ENCODE measurements around the gene CNTROB.

- no peak for TF ChIP-seq RAD21 (IDR thresholded peaks at IDR 0.05; ENCODE audit: low read length)
- TF ChIP-seq SMC3 (IDR thresholded peaks at IDR 0.05; ENCODE audit: low read depth, low read length), result no peak
- TF ChIP-seq CTCF (conservative IDR thresholded peaks at IDR 0.05; ENCODE audit: low read depth, low read length), result no peak
- TF ChIP-seq POLR2A (IDR thresholded peaks at IDR 0.05; ENCODE audit: low read depth, low read length), result no peak
- no peak for TF ChIP-seq RFX5 (IDR thresholded peaks at IDR 0.05; ENCODE audit: low read depth, low read length)
- TF ChIP-seq RCOR1 (IDR thresholded peaks at IDR 0.05; ENCODE audit: insufficient replicate concordance, low read length), result no peak
- TF ChIP-seq ELK1 (IDR thresholded peaks at IDR 0.05; ENCODE audit: borderline replicate concordance, low read depth, low read length), result no peak
- TF ChIP-seq USF2 (IDR thresholded peaks at IDR 0.05; ENCODE audit: low read depth, low read length), result no peak
- TF ChIP-seq CEBPB (IDR thresholded peaks at IDR 0.05; ENCODE audit: low read depth, low read length), result no peak
- no peak for TF ChIP-seq MAZ (IDR thresholded peaks at IDR 0.05; ENCODE audit: borderline replicate concordance, low read depth, low read length)
Measured at GRCh38 chr17:7967751-7968150, 35.7 kb downstream of the CNTROB start.
